ENCODE data around the gene PRKCI.
"Not testable (repeated sequence)": the region's sequence is repeated elsewhere in the genome, so short reads cannot be mapped to it uniquely, and the experiment has no call there.

The PRKCI gene

GRCh38 chr3:170221924-170222646 lies at the start of gene PRKCI:
PRKCI (plus strand) TSS chr3:170222424; CDS start chr3:170222670, 246 bp downstream.
- H3K4me3 ChIP-seq (ENCODE audit: low read length): peak within 1 kb of the TSS; percentile 94
- no peak for TF ChIP-seq ZNF274 (IDR thresholded peaks at IDR 0.05; ENCODE audit: low read depth, low read length)

GRCh38 chr3:170178651-170179050 lies 43.6 kb upstream of the PRKCI start:
- no peak for TF ChIP-seq ZNF274 (IDR thresholded peaks at IDR 0.05; ENCODE audit: low read depth, low read length)
- peak overlapping the region; percentile 36; the same call in 1 of the 2 replicates for H3K4me3 ChIP-seq (ENCODE audit: low read length)

- peak overlapping the region; percentile 90; the same call in 1 of the 2 replicates for H3K4me3 ChIP-seq (ENCODE audit: low read length)
- TF ChIP-seq ZNF274 (IDR thresholded peaks at IDR 0.05; ENCODE audit: low read depth, low read length): no peak
Observed at GRCh38 chr3:170179432-170179831, 42.8 kb upstream of the PRKCI start.

- H3K4me3 ChIP-seq (ENCODE audit: low read length): peak overlapping the region; percentile 90
Observed at GRCh38 chr3:170180079-170180907, 41.9 kb upstream of the PRKCI start.

GRCh38 chr3:170180908-170181885 lies 41.0 kb upstream of the PRKCI start, which contains the start of gene PHC3:
PHC3 (minus strand) TSS chr3:170181733; CDS start chr3:170181715, 18 bp downstream.
- no peak for TF ChIP-seq ZNF274 (IDR thresholded peaks at IDR 0.05; ENCODE audit: low read depth, low read length)
- peak within 1 kb of the TSS; percentile 90 for H3K4me3 ChIP-seq (ENCODE audit: low read length)

More at GRCh38 chr3:170180079-170180907, 41.9 kb upstream of the PRKCI start:
- TF ChIP-seq ZNF274 (IDR thresholded peaks at IDR 0.05; ENCODE audit: low read depth, low read length): no peak

- H3K4me3 ChIP-seq (ENCODE audit: low read length): no peak overlapping the region
- no peak for TF ChIP-seq ZNF274 (IDR thresholded peaks at IDR 0.05; ENCODE audit: low read depth, low read length)
Observed at GRCh38 chr3:170189398-170190256, 32.6 kb upstream of the PRKCI start.

- not testable (repeated sequence) for H3K4me3 ChIP-seq (ENCODE audit: low read length)
Observed at GRCh38 chr3:170195759-170196158, 26.5 kb upstream of the PRKCI start.

GRCh38 chr3:170196833-170197232 lies 25.4 kb upstream of the PRKCI start:
- no peak overlapping the region for H3K4me3 ChIP-seq (ENCODE audit: low read length)
- no peak for TF ChIP-seq ZNF274 (IDR thresholded peaks at IDR 0.05; ENCODE audit: low read depth, low read length)

- TF ChIP-seq ZNF274 (IDR thresholded peaks at IDR 0.05; ENCODE audit: low read depth, low read length): no peak
- H3K4me3 ChIP-seq (ENCODE audit: low read length): no peak overlapping the region
Observed at GRCh38 chr3:170200987-170201386, 21.2 kb upstream of the PRKCI start.

GRCh38 chr3:170201527-170201926 lies 20.7 kb upstream of the PRKCI start:
- no peak for TF ChIP-seq ZNF274 (IDR thresholded peaks at IDR 0.05; ENCODE audit: low read depth, low read length)
- no peak overlapping the region for H3K4me3 ChIP-seq (ENCODE audit: low read length)

GRCh38 chr3:170203457-170203856 lies 18.8 kb upstream of the PRKCI start:
- no peak for TF ChIP-seq ZNF274 (IDR thresholded peaks at IDR 0.05; ENCODE audit: low read depth, low read length)
- H3K4me3 ChIP-seq (ENCODE audit: low read length): no peak overlapping the region

GRCh38 chr3:170204023-170204472 lies 18.2 kb upstream of the PRKCI start:
- H3K4me3 ChIP-seq (ENCODE audit: low read length): no peak overlapping the region
- no peak for TF ChIP-seq ZNF274 (IDR thresholded peaks at IDR 0.05; ENCODE audit: low read depth, low read length)

GRCh38 chr3:170204509-170204908 lies 17.7 kb upstream of the PRKCI start:
- no peak overlapping the region for H3K4me3 ChIP-seq (ENCODE audit: low read length)
- no peak for TF ChIP-seq ZNF274 (IDR thresholded peaks at IDR 0.05; ENCODE audit: low read depth, low read length)
